HG03159 (cell line): ENCODE measurements around the gene ESRRG.

Experiments
- ATAC-seq: cut with Tn5 transposase; IDR thresholded peaks from one replicate; pipeline ENCODE4 v1.9.1; 2021; ENCODE audit warnings: mild to moderate bottlenecking, moderate library complexity; ENCODE audit not compliant: unreplicated experiment

Gene ESRRG

GRCh38 chr1:216523043-216523442 lies 200.2 kb downstream of the ESRRG start:
- no peak for ATAC-seq

- ATAC-seq: no peak
Observed at GRCh38 chr1:216521477-216521876, 201.8 kb downstream of the ESRRG start.

DNA sequence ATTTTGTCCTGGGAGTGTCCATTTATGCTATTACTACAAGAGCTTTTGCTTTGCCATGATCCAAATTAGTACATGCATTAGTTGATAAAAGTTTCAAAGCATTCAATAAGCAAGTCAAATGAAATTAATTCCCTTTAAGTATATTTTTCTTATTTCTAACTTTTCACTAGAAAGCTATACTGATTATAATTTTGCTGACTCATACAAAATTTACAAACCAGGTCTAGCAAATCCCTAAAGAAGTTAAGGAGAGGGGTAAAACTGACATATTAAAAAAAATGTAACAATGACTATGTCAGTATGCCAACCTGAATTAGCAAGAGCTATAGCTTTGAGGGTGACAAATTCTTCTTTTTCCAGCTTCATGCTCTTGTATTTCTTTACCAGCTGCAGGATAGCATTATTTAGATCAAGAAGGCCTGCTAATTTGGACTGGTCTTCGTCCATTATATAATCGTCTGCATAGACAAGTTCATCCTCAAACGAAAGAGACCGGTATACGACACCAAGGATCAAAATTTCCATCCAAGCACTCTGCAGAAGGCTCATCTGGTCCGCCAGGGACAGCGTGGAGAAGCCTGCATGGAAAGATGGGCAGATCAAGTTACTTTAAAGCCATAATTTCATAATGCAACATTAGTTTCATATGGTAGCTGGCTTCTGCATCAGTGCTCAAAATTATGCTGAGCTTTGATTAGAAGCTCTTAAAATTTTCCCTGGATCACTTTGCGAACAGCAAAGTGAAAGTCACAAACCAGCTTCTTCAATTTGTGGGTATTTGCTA lies 204.2 kb downstream of the ESRRG start:
- ATAC-seq: no peak

GRCh38 chr1:216502528-216503162 lies 220.6 kb downstream of the ESRRG start:
- no peak for ATAC-seq

- ATAC-seq: no peak
Observed at GRCh38 chr1:216500273-216500967, 222.8 kb downstream of the ESRRG start.

GRCh38 chr1:216499581-216500272 lies 223.5 kb downstream of the ESRRG start:
- ATAC-seq: no peak

GRCh38 chr1:216498277-216498676 lies 225.0 kb downstream of the ESRRG start:
- no peak for ATAC-seq

DNA sequence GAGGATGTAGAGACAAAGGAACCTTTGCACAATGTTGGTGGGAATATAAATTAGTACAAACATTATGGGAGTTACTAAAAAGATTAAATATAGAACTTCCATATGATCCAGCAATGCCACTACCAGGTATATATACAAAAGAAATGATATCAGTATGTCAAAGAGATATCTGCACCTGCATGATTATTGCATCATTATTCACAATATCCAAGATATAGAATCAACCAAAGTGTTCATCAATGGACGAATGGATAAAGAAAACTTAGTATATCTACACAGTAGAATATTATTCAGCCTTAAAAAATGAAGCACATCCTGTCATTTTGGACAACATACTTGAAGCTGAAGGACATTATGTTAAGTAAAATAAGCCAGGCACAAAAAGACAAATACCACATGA lies 238.2 kb downstream of the ESRRG start:
- no peak for ATAC-seq

GRCh38 chr1:216483672-216484401 lies 239.4 kb downstream of the ESRRG start:
- ATAC-seq: no peak

DNA sequence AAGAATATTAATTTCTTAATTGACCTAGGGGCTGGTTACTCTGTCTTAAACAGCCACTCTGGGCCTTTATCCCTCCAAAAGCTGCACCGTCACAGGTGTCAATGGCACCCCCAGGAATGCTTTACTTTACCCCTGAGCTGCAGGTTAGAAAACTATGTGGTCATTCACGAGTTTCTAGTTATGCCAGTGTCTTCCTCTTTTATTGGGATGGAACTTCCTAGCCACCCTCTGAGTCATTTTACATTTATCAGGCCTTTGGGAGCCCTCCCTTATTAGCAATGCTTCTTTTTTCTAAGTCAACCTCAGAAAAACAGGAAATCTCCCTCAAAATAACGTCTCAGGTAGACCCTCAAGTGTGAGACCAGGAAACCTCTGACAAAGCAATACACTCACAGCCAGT lies 240.6 kb downstream of the ESRRG start:
- ATAC-seq: no peak

DNA sequence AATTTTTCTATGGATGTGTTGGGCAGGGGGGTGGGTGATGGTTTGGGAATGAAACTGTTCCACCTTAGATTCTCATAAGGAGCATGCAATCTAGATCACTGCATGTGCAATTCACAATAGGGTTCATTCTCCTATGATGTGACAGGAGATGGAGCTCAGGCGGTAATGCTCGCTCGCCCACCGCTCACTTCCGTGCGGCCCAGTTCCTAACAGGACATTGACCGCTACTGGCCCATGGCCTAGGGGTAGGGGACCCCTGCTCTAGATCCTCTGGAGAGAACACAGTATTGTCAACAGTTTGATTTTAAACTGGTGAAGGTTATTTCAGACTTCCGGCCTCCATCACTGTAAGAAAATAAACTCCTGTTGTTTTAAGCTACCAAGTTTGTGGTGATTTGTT lies 245.0 kb downstream of the ESRRG start:
- ATAC-seq: no peak

DNA sequence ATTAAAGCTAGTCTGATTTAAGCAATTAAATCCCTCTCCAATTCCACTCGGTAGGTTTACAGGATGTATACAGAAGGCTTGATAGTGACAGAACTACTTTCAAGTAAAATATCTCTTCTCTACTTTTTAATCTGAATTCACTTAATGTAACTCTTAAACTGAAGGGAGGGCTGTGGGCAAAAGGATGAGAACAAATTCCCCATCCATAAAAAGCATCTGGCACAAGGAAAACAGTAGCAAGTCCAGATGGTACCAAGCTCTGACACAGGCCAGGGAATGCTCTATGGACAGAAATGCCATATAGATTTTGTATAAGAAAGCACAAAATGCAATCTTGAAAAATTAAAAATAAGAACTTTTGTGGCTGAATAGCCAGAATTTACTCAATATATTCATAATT lies 246.9 kb downstream of the ESRRG start:
- no peak for ATAC-seq

- no peak for ATAC-seq
Observed at GRCh38 chr1:216475659-216476276, 247.5 kb downstream of the ESRRG start.

DNA sequence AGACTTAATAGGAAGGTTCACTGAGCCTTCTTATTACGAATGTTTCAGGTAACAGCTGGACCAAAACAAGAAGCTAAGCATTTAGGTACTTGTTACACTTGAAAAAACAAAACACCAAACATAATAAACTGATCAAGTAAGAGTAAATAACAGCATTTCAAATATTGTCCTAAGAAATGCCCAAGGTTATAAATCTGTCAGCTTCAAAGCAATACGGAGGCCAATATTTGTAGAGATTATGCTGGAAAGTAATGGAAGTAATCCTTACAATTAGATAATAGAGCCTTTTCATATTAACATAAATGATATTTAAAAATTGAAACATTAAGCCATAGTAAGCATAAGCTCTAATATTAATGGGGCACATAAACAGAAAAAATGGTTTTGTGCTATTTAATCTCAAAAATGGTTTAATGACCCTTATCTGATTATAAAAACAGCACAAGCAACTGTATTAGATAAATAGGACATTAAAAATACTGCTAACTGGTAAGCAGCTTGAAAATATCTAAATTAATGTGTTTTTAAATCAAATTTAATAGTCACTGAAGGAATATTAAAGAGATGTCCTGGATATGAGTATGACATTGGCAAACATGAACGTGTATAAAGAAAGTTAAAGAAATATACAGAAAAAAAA lies 256.9 kb downstream of the ESRRG start:
- no peak for ATAC-seq

- no peak for ATAC-seq
Observed at GRCh38 chr1:216464489-216464888, 258.7 kb downstream of the ESRRG start.

DNA sequence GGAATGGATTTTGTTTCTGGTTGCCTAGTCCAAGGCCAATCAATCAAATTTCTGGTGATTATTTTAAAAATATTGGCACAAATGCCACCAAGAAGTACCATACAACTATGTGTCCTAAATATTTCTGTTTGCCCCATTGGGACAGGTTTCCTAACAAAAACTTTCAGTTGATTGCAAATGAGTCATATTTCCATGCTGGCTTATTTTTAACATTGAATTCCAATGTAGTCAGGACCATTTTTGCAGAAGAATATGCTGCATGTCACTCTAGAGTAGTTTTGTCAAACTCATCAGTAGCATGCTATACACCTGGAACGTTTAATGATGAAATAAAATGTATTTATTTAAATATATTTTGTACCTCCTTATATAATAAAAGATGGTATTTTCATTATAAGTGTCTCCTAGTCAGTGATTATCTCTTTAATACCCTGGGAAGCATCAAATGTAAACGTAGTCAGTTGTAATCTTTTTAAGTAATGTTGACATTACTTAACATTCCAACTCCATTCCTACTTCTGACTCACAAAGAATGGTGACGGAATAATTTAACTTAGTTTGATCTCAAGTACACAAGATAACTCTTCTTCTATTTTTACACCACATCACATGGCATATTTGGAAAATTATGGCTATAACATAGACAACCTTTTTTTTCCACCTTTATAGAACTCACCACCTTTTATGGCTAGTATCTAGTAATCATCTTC lies 261.0 kb downstream of the ESRRG start:
- no peak for ATAC-seq

DNA sequence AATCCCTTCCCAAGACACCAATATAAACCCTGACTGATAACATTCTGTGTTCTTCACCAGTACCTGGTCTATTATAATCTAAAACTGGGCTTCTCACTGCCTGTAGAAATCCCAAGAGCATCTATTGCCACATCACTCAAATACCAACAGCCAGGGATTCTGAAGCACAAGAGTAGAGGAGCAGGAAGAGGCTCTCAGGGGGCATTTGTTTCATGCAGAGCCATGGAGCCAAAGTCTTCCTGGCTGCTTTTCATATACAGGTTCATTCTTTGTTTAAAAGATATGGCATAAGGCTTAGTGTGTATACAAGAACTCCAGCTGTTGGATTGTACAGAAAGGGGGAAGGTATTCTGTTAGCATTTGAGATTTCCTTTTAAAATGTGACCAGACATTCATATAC lies 261.8 kb downstream of the ESRRG start:
- no peak for ATAC-seq

GRCh38 chr1:216459651-216460207 lies 263.5 kb downstream of the ESRRG start:
- ATAC-seq: no peak

DNA sequence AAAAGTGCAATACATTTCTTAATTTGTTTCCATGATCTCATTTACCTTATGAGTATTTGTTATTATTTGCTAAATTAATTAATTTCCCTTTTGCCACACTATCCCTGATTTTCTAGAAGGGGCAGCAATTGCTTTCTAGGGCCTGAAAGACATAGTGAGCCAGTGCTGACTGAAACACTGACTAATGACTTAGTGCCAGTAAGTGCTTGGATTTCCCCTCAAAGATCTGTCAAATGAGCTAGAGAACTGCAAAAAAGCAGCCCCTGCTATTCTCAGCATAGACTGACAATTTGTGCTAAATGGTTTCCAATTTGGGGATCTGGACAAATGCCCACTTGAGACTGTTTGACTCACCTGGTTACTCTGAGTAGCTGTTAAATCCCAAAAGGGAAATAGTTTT lies 264.4 kb downstream of the ESRRG start:
- no peak for ATAC-seq
